Heart left ventricle (tissue), 16 donors: Measurements from ENCODE around the gene ANAPC15. TPM values are rescaled to one million over a fixed set of nuclear protein-coding genes. Genes with fewer than 3 reads are reported as not detected.
"Not testable (repeated sequence)": the region's sequence is repeated elsewhere in the genome, so short reads cannot be mapped to it uniquely, and the experiment has no call there.

Source experiments
- ATAC-seq, 4 donors: fragments of 200-7000 bp; cut with Tn5 transposase; one replicate each; pipeline ENCODE4 v1.9.1; 2020 to 2022; ENCODE audit warnings: moderate library complexity in 4 of 4, mild to moderate bottlenecking in 3 of 4, moderate number of reproducible peaks in 1 of 4
- DNase-seq, 5 donors: peaks; one replicate each; pipeline ENCODE4 v3.0.0-alpha.2; 2020
- H3K27ac ChIP-seq, 12 donors: fragments of 200-600 bp; sonication (generic) in 4 of 12; one replicate each; pipeline versions ENCODE4 v1.5.0 to v1.8.0; 2016 to 2022; ENCODE audit warnings: mild to moderate bottlenecking in 2 of 12
- H3K27me3 ChIP-seq, 9 donors: fragments of 200-600 bp; sonication (generic) in 2 of 9; one replicate each; pipeline versions ENCODE4 v1.5.1 to v1.8.0; 2016 to 2022; ENCODE audit warnings: mild to moderate bottlenecking in 3 of 9
- H3K36me3 ChIP-seq, 9 donors: fragments of 200-600 bp; sonication (generic) in 2 of 9; one replicate each; pipeline versions ENCODE4 v1.5.0 to v1.8.0; 2018 to 2022; ENCODE audit warnings: mild to moderate bottlenecking in 2 of 9
- H3K4me1 ChIP-seq, 12 donors: fragments of 200-600 bp; sonication (generic) in 4 of 12; one replicate each; pipeline versions ENCODE4 v1.5.0 to v1.8.0; 2016 to 2022; ENCODE audit warnings: mild to moderate bottlenecking in 3 of 12
- H3K4me3 ChIP-seq, 12 donors: fragments of 200-600 bp; sonication (generic) in 4 of 12; one replicate each; pipeline versions ENCODE4 v1.5.0 to v1.8.0; 2017 to 2022; ENCODE audit warnings: mild to moderate bottlenecking in 9 of 12, moderate library complexity in 4 of 12
- H3K9me3 ChIP-seq, 12 donors: fragments of 200-600 bp; sonication (generic) in 4 of 12; one replicate each; pipeline versions ENCODE4 v1.5.0 to v1.8.0; 2016 to 2022; ENCODE audit warnings: mild to moderate bottlenecking in 1 of 12
- POLR2A ChIP-seq, 2 donors: fragments of 450-650 bp; IDR thresholded peaks; one replicate each; pipeline ENCODE4 v1.6.1; 2017; ENCODE audit warnings: antibody characterized with exemption in 2 of 2, mild to moderate bottlenecking in 2 of 2, moderate library complexity in 2 of 2
- WGBS, 4 donors: extraction: QIAGEN DNeasy Blood & Tissue Kit in 2 of 4; methylation state at CpG; one replicate each; pipeline versions ENCODE4 v1.1.5 to v1.1.7; 2013 to 2018; 5-methylcytosine and 5-hydroxymethylcytosine counted together
- intact Hi-C, 10 donors: fragments of 100-400 bp; cut with DNase I; formaldehyde crosslinking; loops; one replicate each; pipeline versions ENCODE4 v1.11.1 to v1.14.2; 2022
- polyA plus RNA-seq, 2 donors: library from polyadenylated mRNA; stranded (reverse); fragments of 200-250 nt; gene quantifications; one replicate each; pipeline ENCODE4 v1.2.3, GENCODE V29; 2013
- total RNA-seq, 9 donors: library from RNA; depleted of rRNA in 2 of 9; stranded (reverse); fragments of >200 nt in 2 of 9; fragmentation: NEBNext Ultra II Directional in 3 of 9; extraction: Animal tissue kit (Norgen Biotek cat#: 25700) in 3 of 9; gene quantifications; one replicate each; pipeline versions ENCODE4 v1.1.0 to v1.2.4, GENCODE V29; 2016 to 2023
- TF ChIP-seq, protein P1 (sequence below), 12 donors: fragments of 200-600 bp; sonication (generic) in 4 of 12; IDR thresholded peaks; one replicate each; pipeline versions ENCODE4 v1.5.0 to v1.8.0; 2018 to 2022; ENCODE audit warnings: antibody characterized with exemption in 12 of 12, mild to moderate bottlenecking in 5 of 12
- donor health status: ischemic (EF 13 %, LVEDD 7.1; RV severe dilation, severe dysfunction).
- donor health status: healthy with polysubstance abuse.
- donor health status: DM: no; HTN: yes; CAD: no.
- donor health status: DM: no; HTN: no; CAD: no.
- donor health status: ischemic (EF 25% LVEDD 6.9; RV normal size, moderate dysfunction).
- donor health status: ischemic (EF 25% LVEDD 5.7; RV mildly dilated, moderate dysfunction).
- donor health status: healthy.
- donor health status: DM: yes; HTN: yes; CAD: no.
- donor health status: ischemic (EF 35%, LVEDD 5.7; RV mildly dilated, moderate dysfunction).
- donor health status: nonischemic (EF 11% LVEDD 7.7; RV severe dilation, severe dysfunction).
- donor health status: DM: yes; HTN: yes; CAD: no.
- donor health status: PGD.
- donor health status: ischemic (EF 29% LVEDD 5.4; RV normal size, mild dysfunction).
- donor health status: nonischemic (EF 23%, LVEDD 6.1; RV moderate dilation, normal function).

ANAPC15 gene
- total and polyA plus RNA-seq, 11 donors: 35.6 to 82.7 (median 40.1) TPM

DNA sequence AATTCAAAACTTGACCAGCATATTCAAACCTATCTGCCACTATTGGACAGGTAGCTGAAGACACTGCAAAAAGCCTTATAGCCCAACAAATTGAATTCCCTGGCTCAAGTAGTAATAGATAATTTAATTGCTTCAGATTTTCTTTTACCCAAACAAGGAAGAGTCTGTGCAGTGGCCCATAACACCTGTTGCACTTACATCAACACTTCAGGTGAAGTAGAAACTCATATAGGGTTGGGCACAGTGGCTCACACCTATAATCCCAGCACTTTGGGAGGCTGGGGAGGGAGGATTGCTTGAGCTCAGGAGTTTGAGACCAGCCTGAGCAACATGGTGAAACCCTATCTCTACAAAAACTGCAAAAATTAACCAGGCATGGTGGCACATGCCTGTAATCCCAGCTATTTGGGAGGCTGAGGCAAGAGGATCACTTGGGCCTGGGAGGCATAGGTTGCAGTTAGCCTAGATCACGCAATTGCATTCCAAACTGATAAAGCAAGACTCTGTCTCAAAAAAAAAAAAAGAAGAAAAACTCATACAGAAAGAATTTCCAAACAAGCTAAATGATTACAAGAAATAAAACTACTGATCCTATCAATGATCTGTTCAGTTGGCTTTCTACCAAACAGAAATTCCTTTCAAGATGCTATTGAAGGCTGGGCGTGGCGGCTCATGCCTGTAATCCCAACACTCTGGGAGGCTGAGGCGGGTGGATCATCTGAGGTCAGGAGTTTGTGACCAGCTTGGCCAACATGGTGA, 32.5 kb upstream of the ANAPC15 start:
- Histone ChIP-seq H3K36me3 (no peaks in the 10 kb centered on the region), H3K4me1 (peaks cover 0 to 5% (median 0%) of the 10 kb centered on the region in 12 donors), H3K27me3 (peaks cover 0 to 6% (median 0%) of the 10 kb centered on the region in 9 donors), H3K27ac (no peak overlapping the region), H3K9me3 (no peaks in the 10 kb centered on the region), H3K4me3 (no peak overlapping the region)
- ATAC-seq (no peak), DNase-seq (no peak)
- no peak for TF ChIP-seq POLR2A (IDR thresholded peaks at IDR 0.05)
- TF ChIP-seq, protein P1, sequence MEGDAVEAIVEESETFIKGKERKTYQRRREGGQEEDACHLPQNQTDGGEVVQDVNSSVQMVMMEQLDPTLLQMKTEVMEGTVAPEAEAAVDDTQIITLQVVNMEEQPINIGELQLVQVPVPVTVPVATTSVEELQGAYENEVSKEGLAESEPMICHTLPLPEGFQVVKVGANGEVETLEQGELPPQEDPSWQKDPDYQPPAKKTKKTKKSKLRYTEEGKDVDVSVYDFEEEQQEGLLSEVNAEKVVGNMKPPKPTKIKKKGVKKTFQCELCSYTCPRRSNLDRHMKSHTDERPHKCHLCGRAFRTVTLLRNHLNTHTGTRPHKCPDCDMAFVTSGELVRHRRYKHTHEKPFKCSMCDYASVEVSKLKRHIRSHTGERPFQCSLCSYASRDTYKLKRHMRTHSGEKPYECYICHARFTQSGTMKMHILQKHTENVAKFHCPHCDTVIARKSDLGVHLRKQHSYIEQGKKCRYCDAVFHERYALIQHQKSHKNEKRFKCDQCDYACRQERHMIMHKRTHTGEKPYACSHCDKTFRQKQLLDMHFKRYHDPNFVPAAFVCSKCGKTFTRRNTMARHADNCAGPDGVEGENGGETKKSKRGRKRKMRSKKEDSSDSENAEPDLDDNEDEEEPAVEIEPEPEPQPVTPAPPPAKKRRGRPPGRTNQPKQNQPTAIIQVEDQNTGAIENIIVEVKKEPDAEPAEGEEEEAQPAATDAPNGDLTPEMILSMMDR (IDR thresholded peaks at IDR 0.05): no peak
- intact Hi-C loops: loop anchor here in 8 of 10 donors (1.0 to 5.0 kb wide), 5 partner anchors 118 to 168 kb away; no protein-coding TSS in a partner anchor
- 82 to 90% (median 89%) methylated on average over 4 of the region's 4 CpGs for WGBS, 4 donors

DNA sequence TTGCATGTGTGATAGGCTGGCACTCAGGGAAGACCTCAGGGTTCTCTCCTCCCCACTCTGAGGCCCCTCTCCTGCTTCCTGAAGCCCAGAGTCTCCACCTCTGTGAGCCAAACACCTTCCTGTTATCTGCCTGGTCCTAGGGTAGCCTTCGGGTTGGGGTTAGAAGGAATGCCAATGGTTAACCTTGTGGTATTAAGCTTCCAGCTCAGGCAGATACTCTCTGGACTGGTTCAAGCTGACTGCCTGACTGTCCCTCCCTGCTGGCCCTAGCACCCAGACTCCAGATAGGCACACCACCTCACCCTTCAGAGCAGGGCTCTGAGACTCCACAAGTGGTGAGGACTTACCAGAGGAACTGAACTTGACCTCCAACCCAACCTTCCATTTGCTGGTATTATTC, 30.0 kb upstream of the ANAPC15 start:
- H3K36me3 ChIP-seq, H3K9me3 ChIP-seq, ATAC-seq, H3K27me3 ChIP-seq, H3K27ac ChIP-seq, DNase-seq, H3K4me1 ChIP-seq, H3K4me3 ChIP-seq: not testable (repeated sequence)
- WGBS, 4 donors: 11 to 83% (median 45%) methylated on average over 1 of the region's 1 CpG
- intact Hi-C loops: loop anchor here in 6 of 10 donors (5.0 kb wide), 2 partner anchors 115 to 165 kb away; no protein-coding TSS in a partner anchor

DNA sequence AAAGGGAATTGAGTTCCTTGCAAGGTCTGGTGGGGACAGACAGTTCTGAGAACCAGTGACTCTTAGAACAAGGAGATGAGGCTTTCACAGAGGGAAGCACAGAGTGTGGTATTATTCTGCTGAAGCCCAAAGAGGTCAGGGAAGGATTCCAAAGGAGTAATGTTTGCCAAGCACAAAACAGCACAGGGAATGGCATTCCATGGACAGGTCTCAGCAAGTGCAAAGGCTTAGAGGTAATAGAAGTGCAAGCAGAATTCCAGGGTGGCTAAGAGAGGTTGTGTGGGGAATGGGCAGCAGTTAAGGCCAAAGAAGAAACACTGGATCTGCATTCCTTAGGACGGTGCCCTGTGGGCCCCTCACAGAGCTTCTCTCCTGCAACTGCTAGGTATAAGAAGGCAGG, 29.6 kb upstream of the ANAPC15 start:
- not testable (repeated sequence) for H3K9me3 ChIP-seq, ATAC-seq, DNase-seq, H3K4me1 ChIP-seq, H3K36me3 ChIP-seq, H3K27ac ChIP-seq, H3K27me3 ChIP-seq, H3K4me3 ChIP-seq
- 38 to 57% (median 52%) methylated on average over 1 of the region's 1 CpG for WGBS, 4 donors
- intact Hi-C loops: loop anchor here in 6 of 10 donors (5.0 kb wide), 2 partner anchors 115 to 165 kb away; no protein-coding TSS in a partner anchor

DNA sequence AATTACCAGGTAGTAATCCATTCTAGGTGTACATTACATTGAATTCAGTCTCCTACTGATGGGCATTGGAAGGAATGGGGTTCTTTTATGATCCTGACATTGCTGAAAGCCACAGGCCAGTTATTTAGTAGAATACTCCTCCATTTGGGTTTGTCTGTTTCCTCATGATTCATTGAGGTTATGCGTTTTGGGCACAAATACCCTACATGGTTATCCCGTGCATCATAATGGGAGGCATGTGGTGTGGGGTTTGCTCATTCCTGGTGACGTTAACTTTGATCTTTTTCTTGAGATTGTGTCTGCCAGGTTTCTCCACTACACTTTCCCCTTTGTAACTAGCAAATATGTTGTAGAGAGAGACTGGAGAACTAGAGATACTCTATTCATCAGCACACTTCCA, 28.6 kb upstream of the ANAPC15 start:
- H3K27me3 ChIP-seq: no peaks in the 10 kb centered on the region
- H3K36me3 ChIP-seq: no peaks in the 10 kb centered on the region
- peaks cover 0 to 5% (median 0%) of the 10 kb centered on the region in 12 donors for H3K4me1 ChIP-seq
- ATAC-seq (no peak), DNase-seq (no peak)
- H3K4me3 ChIP-seq: no peak overlapping the region
- WGBS, 4 donors: 77 to 85% (median 82%) methylated on average over 3 of the region's 3 CpGs
- no peak overlapping the region for H3K27ac ChIP-seq
- no peaks in the 10 kb centered on the region for H3K9me3 ChIP-seq
- intact Hi-C loops: loop anchor here in 6 of 10 donors (5.0 kb wide), 2 partner anchors 114 to 164 kb away; no protein-coding TSS in a partner anchor
- TF ChIP-seq, protein P1 (IDR thresholded peaks at IDR 0.05): no peak
- no peak for TF ChIP-seq POLR2A (IDR thresholded peaks at IDR 0.05)

DNA sequence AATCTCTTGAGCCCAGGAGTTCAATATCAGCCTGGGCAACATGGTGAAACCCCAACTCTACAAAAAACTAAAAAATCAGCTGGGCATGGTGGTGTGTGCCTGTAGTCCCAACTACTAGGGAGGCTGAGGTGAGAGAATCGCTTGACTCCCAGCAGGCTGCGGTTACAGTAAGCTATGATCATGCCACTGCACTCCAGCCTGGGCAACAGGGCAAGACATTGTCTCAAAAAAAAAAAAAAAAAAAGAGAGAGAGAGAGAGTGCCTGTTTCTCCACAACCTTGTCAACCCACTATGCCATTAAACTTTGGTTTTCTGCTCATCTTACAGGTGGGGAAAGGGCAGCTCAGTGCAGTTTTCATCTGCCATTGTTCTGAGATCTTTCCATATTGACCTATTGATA, 28.2 kb upstream of the ANAPC15 start:
- Histone ChIP-seq H3K9me3 (no peaks in the 10 kb centered on the region), H3K27ac (no peak overlapping the region), H3K4me3 (no peak overlapping the region), H3K4me1 (peaks cover 0 to 5% (median 0%) of the 10 kb centered on the region in 12 donors), H3K27me3 (no peaks in the 10 kb centered on the region), H3K36me3 (no peaks in the 10 kb centered on the region)
- WGBS, 4 donors: 86 to 97% (median 88%) methylated on average over 2 of the region's 2 CpGs
- no peak for TF ChIP-seq POLR2A (IDR thresholded peaks at IDR 0.05)
- TF ChIP-seq, protein P1 (IDR thresholded peaks at IDR 0.05): no peak
- no peak for ATAC-seq
- intact Hi-C loops: loop anchor here in 6 of 10 donors (5.0 kb wide), 2 partner anchors 113 to 163 kb away; no protein-coding TSS in a partner anchor
- no peak for DNase-seq
